ENCODE measurements around the gene MAD1L1. TPM values are rescaled to one million over a fixed set of nuclear protein-coding genes. Genes with fewer than 3 reads are reported as not detected.

The MAD1L1 gene
- total and polyA plus RNA-seq, 2 of the 13 experiments (the other 11 are each of a cell fraction or from before 2014, with no cell fraction given): 17.4 to 64.7 TPM

- TF ChIP-seq ZNF784 (CRISPR knock-in tag; IDR thresholded peaks at IDR 0.05; ENCODE audit: borderline replicate concordance) (0 out of 2 replicates have a peak, but pooled peaks have one; percentile 64), REPIN1 (CRISPR knock-in tag; IDR thresholded peaks at IDR 0.05; ENCODE audit: borderline replicate concordance, low read depth) (peak; percentile 91), JUND (CRISPR knock-in tag; IDR thresholded peaks at IDR 0.05) (peak; percentile 57; the same call in 1 of the 2 replicates), ISX (CRISPR knock-in tag; conservative IDR thresholded peaks at IDR 0.05) (no peak), SMC3 (IDR thresholded peaks at IDR 0.05; ENCODE audit: low read length) (no peak), ZNF142 (CRISPR knock-in tag; IDR thresholded peaks at IDR 0.05) (peak; percentile 73; the same call in 1 of the 2 replicates), MTERF4 (CRISPR knock-in tag; IDR thresholded peaks at IDR 0.05) (no peak; the same call in 1 of the 2 replicates), ZNF207 (IDR thresholded peaks at IDR 0.05; ENCODE audit: borderline replicate concordance) (no peak), DR1 (CRISPR knock-in tag; IDR thresholded peaks at IDR 0.05) (peak; percentile 34; the same call in 1 of the 2 replicates), ZNF30 (CRISPR knock-in tag; IDR thresholded peaks at IDR 0.05) (0 out of 2 replicates have a peak, but pooled peaks have one; percentile 66), CREB1 (IDR thresholded peaks at IDR 0.05) (no peak), CREB1 (CRISPR knock-in tag; IDR thresholded peaks at IDR 0.05) (no peak; the same call in 1 of the 2 replicates), TEAD3 (CRISPR knock-in tag; optimal IDR thresholded peaks at IDR 0.05; ENCODE audit: borderline replicate concordance) (no peak), ISL2 (CRISPR knock-in tag; IDR thresholded peaks at IDR 0.05) (peak; percentile 74; the same call in 1 of the 2 replicates), ZNF639 (CRISPR knock-in tag; conservative IDR thresholded peaks at IDR 0.05) (peak; percentile 50; the same call in 1 of the 2 replicates), ZNF775 (CRISPR knock-in tag; IDR thresholded peaks at IDR 0.05; ENCODE audit: borderline replicate concordance) (no peak), GLMP (CRISPR knock-in tag; IDR thresholded peaks at IDR 0.05; ENCODE audit: borderline replicate concordance) (no peak), ZNF510 (CRISPR knock-in tag; IDR thresholded peaks at IDR 0.05; ENCODE audit: low read depth) (no peak)
Observed at GRCh38 chr7:2110610-2111396, 121.9 kb downstream of the MAD1L1 start (continued).

All from HepG2 (cell line).